Measurements from ENCODE around the gene CLDND2.

Gene CLDND2

DNA sequence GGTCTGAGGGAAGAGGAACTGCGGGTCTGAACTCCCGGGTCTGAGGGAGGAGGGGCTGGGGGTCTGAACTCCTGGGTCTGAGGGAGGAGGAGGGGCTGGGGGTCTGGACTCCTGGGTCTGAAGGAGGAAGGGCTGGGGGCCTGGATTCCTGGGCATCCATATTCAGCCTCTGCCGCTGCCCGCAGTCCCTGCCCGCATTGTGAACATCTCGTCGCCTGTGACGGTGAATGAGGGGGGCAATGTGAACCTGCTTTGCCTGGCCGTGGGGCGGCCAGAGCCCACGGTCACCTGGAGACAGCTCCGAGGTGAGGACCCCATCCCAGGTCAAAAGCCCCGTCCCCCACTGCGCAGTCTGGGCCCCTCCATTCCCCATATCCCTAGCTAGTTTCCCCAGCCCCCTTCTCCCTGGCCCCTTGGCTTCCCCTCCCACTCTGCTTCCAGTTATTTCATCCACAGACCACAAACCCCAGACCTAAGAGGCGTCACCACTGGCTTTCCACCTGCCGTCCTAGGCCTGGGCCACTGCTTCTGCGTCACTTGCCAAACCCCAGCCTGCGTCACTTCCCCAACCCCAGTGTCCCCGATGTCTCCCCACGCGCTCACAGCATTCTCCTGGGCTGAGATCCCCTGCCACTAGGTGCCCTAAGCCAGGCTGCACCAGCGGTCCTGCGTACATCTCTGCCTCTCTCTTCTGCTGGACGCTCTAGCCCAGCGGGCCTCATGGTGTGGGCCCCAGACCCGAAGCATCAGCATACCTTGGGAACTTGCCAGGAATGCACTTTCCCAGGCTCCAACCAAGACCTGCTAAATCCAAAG lies 43.4 kb downstream of the CLDND2 start:
- Histone ChIP-seq H3K4me1 (ENCODE audit: insufficient read depth, low read length) (peaks cover 3% of the 10 kb centered on the region; the same call in 1 of the 2 replicates), H3K27me3 (ENCODE audit: insufficient read depth, low read length) (peaks cover 5% of the 10 kb centered on the region; the same call in 1 of the 2 replicates), H3K9ac (ENCODE audit: low read depth, low read length) (no peak overlapping the region), H3K36me3 (ENCODE audit: insufficient read depth, low read length) (peaks cover 7% of the 10 kb centered on the region), H3K27ac (ENCODE audit: low read depth, low read length) (no peak overlapping the region), H3K4me3 (ENCODE audit: low read length) (no peak overlapping the region), H3K9me3 (ENCODE audit: insufficient read depth, low read depth, low read length) (no peaks in the 10 kb centered on the region)
- 93% methylated on average over 26 of the region's 26 CpGs for WGBS

GRCh38 chr19:51324167-51324481 lies 44.7 kb downstream of the CLDND2 start:
- peaks cover 5% of the 10 kb centered on the region; the same call in 1 of the 2 replicates for H3K27me3 ChIP-seq (ENCODE audit: insufficient read depth, low read length)
- H3K4me1 ChIP-seq (ENCODE audit: insufficient read depth, low read length) = peaks cover 3% of the 10 kb centered on the region; the same call in 1 of the 2 replicates
- WGBS = 94% methylated on average over 6 of the region's 6 CpGs

DNA sequence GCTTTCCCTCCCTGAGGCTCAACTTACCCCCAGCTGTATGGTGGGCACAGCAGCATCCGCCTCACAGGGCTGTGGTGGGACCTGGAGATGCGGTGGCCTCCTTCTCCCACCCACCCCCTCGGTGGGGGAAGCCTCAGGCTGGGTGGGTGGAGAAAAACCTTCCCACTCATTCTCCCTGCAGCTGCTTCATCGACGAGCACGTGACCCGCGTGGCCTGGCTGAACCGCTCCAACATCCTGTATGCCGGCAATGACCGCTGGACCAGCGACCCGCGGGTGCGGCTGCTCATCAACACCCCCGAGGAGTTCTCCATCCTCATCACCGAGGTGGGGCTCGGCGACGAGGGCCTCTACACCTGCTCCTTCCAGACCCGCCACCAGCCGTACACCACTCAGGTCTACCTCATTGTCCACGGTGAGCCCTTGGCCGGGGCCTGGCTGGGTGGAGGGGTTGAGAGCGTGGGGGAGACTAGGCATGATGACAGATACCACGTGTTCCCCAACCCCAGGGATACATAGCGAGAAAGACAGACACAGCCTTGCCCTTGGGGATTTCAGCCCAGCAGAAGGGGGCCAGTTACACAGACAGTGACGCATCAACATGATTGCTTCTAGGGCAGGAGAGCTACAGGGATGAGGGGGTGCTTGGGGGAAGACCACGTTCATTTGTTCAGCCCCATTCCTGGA lies 45.2 kb downstream of the CLDND2 start:
- Histone ChIP-seq H3K4me3 (ENCODE audit: low read length) (no peak overlapping the region), H3K9ac (ENCODE audit: low read depth, low read length) (no peak overlapping the region), H3K27ac (ENCODE audit: low read depth, low read length) (no peak overlapping the region), H3K27me3 (ENCODE audit: insufficient read depth, low read length) (peaks cover 5% of the 10 kb centered on the region; the same call in 1 of the 2 replicates), H3K9me3 (ENCODE audit: insufficient read depth, low read depth, low read length) (no peaks in the 10 kb centered on the region), H3K36me3 (ENCODE audit: insufficient read depth, low read length) (0 out of 2 replicates have a peak, but pooled peaks cover 4% of the 10 kb centered on the region), H3K4me1 (ENCODE audit: insufficient read depth, low read length) (peaks cover 3% of the 10 kb centered on the region; the same call in 1 of the 2 replicates)
- 96% methylated on average over 28 of the region's 29 CpGs for WGBS

More at GRCh38 chr19:51324167-51324481, 44.7 kb downstream of the CLDND2 start:
- Histone ChIP-seq H3K4me3 (ENCODE audit: low read length) (no peak overlapping the region), H3K27ac (ENCODE audit: low read depth, low read length) (no peak overlapping the region), H3K9me3 (ENCODE audit: insufficient read depth, low read depth, low read length) (no peaks in the 10 kb centered on the region), H3K36me3 (ENCODE audit: insufficient read depth, low read length) (0 out of 2 replicates have a peak, but pooled peaks cover 4% of the 10 kb centered on the region), H3K9ac (ENCODE audit: low read depth, low read length) (no peak overlapping the region)

DNA sequence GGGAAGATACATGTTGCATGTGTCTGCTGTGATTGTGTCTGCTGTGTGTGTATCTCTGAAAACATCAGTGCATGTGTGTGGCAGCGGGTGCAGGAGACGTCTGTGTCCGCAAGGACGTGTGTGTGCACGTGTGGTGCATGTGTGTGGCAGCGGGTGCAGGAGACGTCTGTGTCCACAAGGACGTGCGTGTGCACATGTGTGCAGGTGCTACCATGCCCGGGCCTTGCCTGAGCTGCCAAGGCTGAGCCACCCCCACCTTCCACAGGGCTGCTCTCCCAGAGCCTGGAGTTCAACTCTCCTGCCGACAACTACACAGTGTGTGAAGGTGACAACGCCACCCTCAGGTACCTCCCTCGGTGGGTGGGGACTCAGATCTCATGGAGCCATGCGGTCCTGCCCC lies 47.0 kb downstream of the CLDND2 start:
- Histone ChIP-seq H3K9me3 (ENCODE audit: insufficient read depth, low read depth, low read length) (no peaks in the 10 kb centered on the region), H3K27me3 (ENCODE audit: insufficient read depth, low read length) (no peaks in the 10 kb centered on the region), H3K27ac (ENCODE audit: low read depth, low read length) (no peak overlapping the region), H3K9ac (ENCODE audit: low read depth, low read length) (no peak overlapping the region), H3K36me3 (ENCODE audit: insufficient read depth, low read length) (0 out of 2 replicates have a peak, but pooled peaks cover 4% of the 10 kb centered on the region), H3K4me1 (ENCODE audit: insufficient read depth, low read length) (no peaks in the 10 kb centered on the region), H3K4me3 (ENCODE audit: low read length) (no peak overlapping the region)
- WGBS = 91% methylated on average over 14 of the region's 14 CpGs

- Histone ChIP-seq H3K36me3 (ENCODE audit: insufficient read depth, low read length) (0 out of 2 replicates have a peak, but pooled peaks cover 4% of the 10 kb centered on the region), H3K4me1 (ENCODE audit: insufficient read depth, low read length) (no peaks in the 10 kb centered on the region), H3K27me3 (ENCODE audit: insufficient read depth, low read length) (no peaks in the 10 kb centered on the region), H3K27ac (ENCODE audit: low read depth, low read length) (no peak overlapping the region), H3K9ac (ENCODE audit: low read depth, low read length) (no peak overlapping the region), H3K4me3 (ENCODE audit: low read length) (no peak overlapping the region), H3K9me3 (ENCODE audit: insufficient read depth, low read depth, low read length) (no peaks in the 10 kb centered on the region)
- 70% methylated on average over 14 of the region's 14 CpGs for WGBS
Observed at GRCh38 chr19:51320280-51320657, 48.5 kb downstream of the CLDND2 start.

DNA sequence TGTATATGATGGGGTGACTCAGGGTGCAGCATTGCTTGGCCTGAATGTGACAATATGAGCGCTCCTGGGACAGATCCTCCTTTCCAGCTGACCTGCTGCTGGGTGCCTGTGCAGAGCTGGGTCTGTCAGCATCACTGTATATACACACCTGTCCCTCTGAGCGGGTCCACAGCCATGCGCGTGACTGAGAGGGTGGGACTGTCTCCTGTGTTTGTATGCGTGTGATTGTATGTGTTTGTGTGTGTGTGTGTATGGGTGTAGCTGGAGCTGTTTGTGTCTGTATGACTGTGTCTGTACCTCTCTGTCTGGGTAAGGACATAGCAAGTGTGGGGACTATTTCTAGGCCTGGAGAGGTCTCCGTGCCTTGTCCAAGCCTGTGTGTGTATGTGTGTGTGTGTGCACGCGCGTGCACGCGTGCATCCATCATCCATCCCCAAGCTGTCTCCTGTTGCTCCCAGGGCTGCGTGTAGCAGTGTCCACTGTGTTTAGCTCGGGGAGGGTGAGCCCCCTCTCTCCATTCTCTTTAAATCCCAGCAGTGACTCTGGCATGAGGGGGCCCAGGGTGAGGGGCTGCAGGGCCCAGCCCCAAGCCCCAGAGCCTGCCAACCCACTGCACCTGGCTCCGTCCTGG lies 49.0 kb downstream of the CLDND2 start:
- Histone ChIP-seq H3K27ac (ENCODE audit: low read depth, low read length) (no peak overlapping the region), H3K9ac (ENCODE audit: low read depth, low read length) (no peak overlapping the region), H3K36me3 (ENCODE audit: insufficient read depth, low read length) (0 out of 2 replicates have a peak, but pooled peaks cover 4% of the 10 kb centered on the region), H3K4me3 (ENCODE audit: low read length) (no peak overlapping the region), H3K27me3 (ENCODE audit: insufficient read depth, low read length) (no peaks in the 10 kb centered on the region), H3K9me3 (ENCODE audit: insufficient read depth, low read depth, low read length) (no peaks in the 10 kb centered on the region), H3K4me1 (ENCODE audit: insufficient read depth, low read length) (no peaks in the 10 kb centered on the region)
- 94% methylated on average over 11 of the region's 14 CpGs for WGBS

DNA sequence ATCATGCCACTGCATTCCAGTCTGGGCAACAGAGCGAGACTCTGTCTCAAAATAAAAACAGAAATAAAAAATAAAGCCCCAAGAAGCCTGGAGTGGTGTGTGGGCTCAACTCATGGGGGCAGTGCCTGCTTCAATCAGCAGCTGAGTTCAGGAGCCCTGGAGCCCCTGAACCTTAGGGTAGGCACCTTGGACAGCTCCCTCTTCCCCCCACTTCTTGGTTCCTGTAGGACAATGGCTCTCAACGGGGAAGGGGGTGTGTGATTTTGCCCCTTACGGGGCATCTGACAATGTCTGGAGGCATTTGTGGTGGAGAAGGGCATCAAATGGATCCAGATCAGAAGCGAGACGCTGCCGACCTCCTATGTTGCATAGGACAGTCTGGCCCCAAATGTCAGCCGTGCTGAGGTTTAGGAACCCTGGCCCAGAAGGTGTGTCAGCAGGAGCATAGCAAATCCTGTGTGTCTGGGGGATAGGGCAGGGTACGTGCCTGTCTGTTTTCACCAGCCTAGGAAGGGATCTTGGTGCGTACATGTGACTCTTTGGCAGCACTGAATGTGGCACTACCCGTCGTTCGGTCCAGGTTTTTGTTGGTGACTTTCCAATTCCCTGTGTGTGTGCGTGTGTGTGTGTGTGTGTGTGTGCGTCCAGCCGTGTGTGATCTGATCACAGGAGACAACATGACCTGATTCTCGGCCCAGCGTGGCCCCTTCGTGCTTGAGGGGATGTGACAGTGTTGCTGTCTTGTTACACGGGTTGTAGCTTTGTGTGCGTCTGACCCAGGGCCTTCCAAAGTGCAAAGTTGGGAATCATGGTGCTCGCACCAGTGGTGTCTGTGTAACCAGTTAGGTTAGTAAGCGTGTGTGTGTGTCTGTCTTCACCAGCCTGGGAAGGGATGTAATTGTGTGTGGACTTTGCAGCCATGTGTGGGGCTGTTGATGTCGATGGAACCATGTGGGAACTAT lies 49.8 kb downstream of the CLDND2 start:
- Histone ChIP-seq H3K4me1 (ENCODE audit: insufficient read depth, low read length) (no peaks in the 10 kb centered on the region), H3K4me3 (ENCODE audit: low read length) (no peak overlapping the region), H3K9me3 (ENCODE audit: insufficient read depth, low read depth, low read length) (no peaks in the 10 kb centered on the region), H3K27ac (ENCODE audit: low read depth, low read length) (no peak overlapping the region), H3K9ac (ENCODE audit: low read depth, low read length) (no peak overlapping the region), H3K27me3 (ENCODE audit: insufficient read depth, low read length) (no peaks in the 10 kb centered on the region), H3K36me3 (ENCODE audit: insufficient read depth, low read length) (0 out of 2 replicates have a peak, but pooled peaks cover 1% of the 10 kb centered on the region)
- 88% methylated on average over 22 of the region's 23 CpGs for WGBS

DNA sequence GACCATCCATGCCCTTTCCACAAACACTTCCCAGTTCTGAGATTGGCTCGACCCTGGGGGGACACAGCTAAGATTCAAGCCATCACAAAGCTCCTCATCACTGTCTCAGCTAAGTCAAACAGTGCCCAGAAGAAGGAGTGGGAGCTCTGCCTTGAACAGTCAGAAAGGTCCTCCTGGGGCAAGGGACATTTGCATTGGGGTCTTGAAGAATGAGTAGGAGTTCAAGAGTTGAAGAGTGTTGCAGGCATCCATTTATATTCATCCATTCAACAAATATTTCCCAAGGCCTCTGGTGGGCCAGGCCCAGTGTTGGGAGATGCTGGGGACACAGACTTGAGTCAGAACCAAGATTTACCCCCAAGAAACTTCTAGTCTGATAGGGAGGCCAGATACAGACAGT lies 50.8 kb downstream of the CLDND2 start:
- no peaks in the 10 kb centered on the region for H3K27me3 ChIP-seq (ENCODE audit: insufficient read depth, low read length)
- H3K4me1 ChIP-seq (ENCODE audit: insufficient read depth, low read length) = no peaks in the 10 kb centered on the region
- no peak overlapping the region for H3K9ac ChIP-seq (ENCODE audit: low read depth, low read length)
- 95% methylated on average over 1 of the region's 1 CpG for WGBS
- no peak overlapping the region for H3K27ac ChIP-seq (ENCODE audit: low read depth, low read length)
- H3K36me3 ChIP-seq (ENCODE audit: insufficient read depth, low read length) = no peaks in the 10 kb centered on the region
- no peak overlapping the region for H3K4me3 ChIP-seq (ENCODE audit: low read length)
- no peaks in the 10 kb centered on the region for H3K9me3 ChIP-seq (ENCODE audit: insufficient read depth, low read depth, low read length)

DNA sequence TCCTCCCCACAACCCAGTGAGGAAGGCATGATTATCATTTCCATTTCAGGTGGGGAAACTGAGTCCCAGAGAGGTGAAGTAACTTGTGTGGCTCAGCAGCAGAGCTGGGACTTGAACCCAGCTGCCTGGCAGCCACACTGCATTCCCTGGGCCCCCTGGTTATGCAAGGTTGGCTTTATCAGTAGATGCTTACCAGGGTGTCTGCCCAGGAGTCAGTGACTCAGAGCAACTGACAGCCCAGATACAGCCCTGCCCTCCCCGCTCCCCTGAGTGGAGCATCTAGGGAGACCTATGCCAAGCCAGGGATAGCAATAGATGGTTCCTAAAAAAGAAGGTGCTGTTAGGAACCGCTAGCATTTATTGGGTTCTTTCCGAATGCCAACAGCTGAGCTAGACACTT lies 51.4 kb downstream of the CLDND2 start:
- Histone ChIP-seq H3K9me3 (ENCODE audit: insufficient read depth, low read depth, low read length) (no peaks in the 10 kb centered on the region), H3K27me3 (ENCODE audit: insufficient read depth, low read length) (peaks cover under 1% of the 10 kb centered on the region; the same call in 1 of the 2 replicates), H3K36me3 (ENCODE audit: insufficient read depth, low read length) (no peaks in the 10 kb centered on the region), H3K4me3 (ENCODE audit: low read length) (no peak overlapping the region), H3K27ac (ENCODE audit: low read depth, low read length) (no peak overlapping the region), H3K9ac (ENCODE audit: low read depth, low read length) (no peak overlapping the region), H3K4me1 (ENCODE audit: insufficient read depth, low read length) (peaks cover 2% of the 10 kb centered on the region)
- WGBS = 97% methylated on average over 3 of the region's 3 CpGs

Data from HUES64 (cell line).